ENCODE data around the gene CYTH1.

- no peak for TF ChIP-seq CTCF (IDR thresholded peaks at IDR 0.05)
- no peak for TF ChIP-seq POLR2A (IDR thresholded peaks at IDR 0.05)
Measured at GRCh38 chr17:78751447-78752161, 30.5 kb downstream of the CYTH1 start.

Data from vagina (tissue), 2 donors.